ENCODE measurements around the gene UTP4. TPM values are rescaled to one million over a fixed set of nuclear protein-coding genes. Genes with fewer than 3 reads are reported as not detected.

Gene UTP4
- total and polyA plus RNA-seq, 2 of the 8 experiments (the other 6 are each of a cell fraction or from before 2014, with no cell fraction given), result 101 to 118 TPM

DNA sequence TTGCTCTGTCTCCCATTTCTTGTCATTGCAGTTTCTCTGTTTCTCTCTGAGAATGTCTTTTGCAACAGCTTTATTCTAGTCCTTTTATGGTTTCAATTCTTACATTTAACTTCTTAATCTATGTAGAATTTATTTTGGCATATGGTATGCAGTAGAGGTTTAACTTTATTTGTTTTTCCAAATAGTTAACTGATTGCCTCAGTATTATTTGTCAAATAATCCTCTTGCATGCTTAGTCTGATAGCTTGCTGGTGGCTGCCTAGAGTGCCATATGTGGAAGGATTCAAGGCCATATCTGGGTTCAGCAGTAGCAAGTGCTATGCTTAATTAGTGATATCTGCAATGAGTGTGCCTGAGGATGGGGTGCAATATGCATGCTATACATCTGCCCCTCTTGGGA is 61.4 kb downstream of the UTP4 start (continued):
- TF ChIP-seq, protein P1, sequence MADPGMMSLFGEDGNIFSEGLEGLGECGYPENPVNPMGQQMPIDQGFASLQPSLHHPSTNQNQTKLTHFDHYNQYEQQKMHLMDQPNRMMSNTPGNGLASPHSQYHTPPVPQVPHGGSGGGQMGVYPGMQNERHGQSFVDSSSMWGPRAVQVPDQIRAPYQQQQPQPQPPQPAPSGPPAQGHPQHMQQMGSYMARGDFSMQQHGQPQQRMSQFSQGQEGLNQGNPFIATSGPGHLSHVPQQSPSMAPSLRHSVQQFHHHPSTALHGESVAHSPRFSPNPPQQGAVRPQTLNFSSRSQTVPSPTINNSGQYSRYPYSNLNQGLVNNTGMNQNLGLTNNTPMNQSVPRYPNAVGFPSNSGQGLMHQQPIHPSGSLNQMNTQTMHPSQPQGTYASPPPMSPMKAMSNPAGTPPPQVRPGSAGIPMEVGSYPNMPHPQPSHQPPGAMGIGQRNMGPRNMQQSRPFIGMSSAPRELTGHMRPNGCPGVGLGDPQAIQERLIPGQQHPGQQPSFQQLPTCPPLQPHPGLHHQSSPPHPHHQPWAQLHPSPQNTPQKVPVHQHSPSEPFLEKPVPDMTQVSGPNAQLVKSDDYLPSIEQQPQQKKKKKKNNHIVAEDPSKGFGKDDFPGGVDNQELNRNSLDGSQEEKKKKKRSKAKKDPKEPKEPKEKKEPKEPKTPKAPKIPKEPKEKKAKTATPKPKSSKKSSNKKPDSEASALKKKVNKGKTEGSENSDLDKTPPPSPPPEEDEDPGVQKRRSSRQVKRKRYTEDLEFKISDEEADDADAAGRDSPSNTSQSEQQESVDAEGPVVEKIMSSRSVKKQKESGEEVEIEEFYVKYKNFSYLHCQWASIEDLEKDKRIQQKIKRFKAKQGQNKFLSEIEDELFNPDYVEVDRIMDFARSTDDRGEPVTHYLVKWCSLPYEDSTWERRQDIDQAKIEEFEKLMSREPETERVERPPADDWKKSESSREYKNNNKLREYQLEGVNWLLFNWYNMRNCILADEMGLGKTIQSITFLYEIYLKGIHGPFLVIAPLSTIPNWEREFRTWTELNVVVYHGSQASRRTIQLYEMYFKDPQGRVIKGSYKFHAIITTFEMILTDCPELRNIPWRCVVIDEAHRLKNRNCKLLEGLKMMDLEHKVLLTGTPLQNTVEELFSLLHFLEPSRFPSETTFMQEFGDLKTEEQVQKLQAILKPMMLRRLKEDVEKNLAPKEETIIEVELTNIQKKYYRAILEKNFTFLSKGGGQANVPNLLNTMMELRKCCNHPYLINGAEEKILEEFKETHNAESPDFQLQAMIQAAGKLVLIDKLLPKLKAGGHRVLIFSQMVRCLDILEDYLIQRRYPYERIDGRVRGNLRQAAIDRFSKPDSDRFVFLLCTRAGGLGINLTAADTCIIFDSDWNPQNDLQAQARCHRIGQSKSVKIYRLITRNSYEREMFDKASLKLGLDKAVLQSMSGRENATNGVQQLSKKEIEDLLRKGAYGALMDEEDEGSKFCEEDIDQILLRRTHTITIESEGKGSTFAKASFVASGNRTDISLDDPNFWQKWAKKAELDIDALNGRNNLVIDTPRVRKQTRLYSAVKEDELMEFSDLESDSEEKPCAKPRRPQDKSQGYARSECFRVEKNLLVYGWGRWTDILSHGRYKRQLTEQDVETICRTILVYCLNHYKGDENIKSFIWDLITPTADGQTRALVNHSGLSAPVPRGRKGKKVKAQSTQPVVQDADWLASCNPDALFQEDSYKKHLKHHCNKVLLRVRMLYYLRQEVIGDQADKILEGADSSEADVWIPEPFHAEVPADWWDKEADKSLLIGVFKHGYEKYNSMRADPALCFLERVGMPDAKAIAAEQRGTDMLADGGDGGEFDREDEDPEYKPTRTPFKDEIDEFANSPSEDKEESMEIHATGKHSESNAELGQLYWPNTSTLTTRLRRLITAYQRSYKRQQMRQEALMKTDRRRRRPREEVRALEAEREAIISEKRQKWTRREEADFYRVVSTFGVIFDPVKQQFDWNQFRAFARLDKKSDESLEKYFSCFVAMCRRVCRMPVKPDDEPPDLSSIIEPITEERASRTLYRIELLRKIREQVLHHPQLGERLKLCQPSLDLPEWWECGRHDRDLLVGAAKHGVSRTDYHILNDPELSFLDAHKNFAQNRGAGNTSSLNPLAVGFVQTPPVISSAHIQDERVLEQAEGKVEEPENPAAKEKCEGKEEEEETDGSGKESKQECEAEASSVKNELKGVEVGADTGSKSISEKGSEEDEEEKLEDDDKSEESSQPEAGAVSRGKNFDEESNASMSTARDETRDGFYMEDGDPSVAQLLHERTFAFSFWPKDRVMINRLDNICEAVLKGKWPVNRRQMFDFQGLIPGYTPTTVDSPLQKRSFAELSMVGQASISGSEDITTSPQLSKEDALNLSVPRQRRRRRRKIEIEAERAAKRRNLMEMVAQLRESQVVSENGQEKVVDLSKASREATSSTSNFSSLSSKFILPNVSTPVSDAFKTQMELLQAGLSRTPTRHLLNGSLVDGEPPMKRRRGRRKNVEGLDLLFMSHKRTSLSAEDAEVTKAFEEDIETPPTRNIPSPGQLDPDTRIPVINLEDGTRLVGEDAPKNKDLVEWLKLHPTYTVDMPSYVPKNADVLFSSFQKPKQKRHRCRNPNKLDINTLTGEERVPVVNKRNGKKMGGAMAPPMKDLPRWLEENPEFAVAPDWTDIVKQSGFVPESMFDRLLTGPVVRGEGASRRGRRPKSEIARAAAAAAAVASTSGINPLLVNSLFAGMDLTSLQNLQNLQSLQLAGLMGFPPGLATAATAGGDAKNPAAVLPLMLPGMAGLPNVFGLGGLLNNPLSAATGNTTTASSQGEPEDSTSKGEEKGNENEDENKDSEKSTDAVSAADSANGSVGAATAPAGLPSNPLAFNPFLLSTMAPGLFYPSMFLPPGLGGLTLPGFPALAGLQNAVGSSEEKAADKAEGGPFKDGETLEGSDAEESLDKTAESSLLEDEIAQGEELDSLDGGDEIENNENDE (IDR thresholded peaks at IDR 0.05; ENCODE audit: insufficient replicate concordance, low read length), result no peak
- TF ChIP-seq BCL11A (IDR thresholded peaks at IDR 0.05; ENCODE audit: low read depth in 2 of 2, low read length in 2 of 2) (no peak), CBX5 (IDR thresholded peaks at IDR 0.05; ENCODE audit: low read depth, low read length) (no peak)

All from H1 (cell line).